Body of pancreas (tissue), 4 donors: ENCODE measurements around the gene SMCHD1.

Source experiments
- CTCF ChIP-seq, 7 experiments: fragments of 450-650 bp in 4 of 7; fragments of 200-600 bp in 3 of 7; sonication (generic) in 3 of 7; IDR thresholded peaks; one replicate each; pipeline ENCODE4 v1.5.1; 2016 to 2019; ENCODE audit warnings: antibody characterized with exemption in 7 of 7
- POLR2A ChIP-seq, 3 donors: fragments of 450-650 bp; IDR thresholded peaks; one replicate each; pipeline ENCODE4 v1.6.1; 2016; ENCODE audit warnings: antibody characterized with exemption in 3 of 3, mild to moderate bottlenecking in 2 of 3

GRCh38 chr18:2642771-2643170 lies 12.8 kb upstream of the SMCHD1 start:
- TF ChIP-seq POLR2A (IDR thresholded peaks at IDR 0.05) (no peak), CTCF (IDR thresholded peaks at IDR 0.05) (no peak)
